ENCODE results near the gene ATL1.

DNA sequence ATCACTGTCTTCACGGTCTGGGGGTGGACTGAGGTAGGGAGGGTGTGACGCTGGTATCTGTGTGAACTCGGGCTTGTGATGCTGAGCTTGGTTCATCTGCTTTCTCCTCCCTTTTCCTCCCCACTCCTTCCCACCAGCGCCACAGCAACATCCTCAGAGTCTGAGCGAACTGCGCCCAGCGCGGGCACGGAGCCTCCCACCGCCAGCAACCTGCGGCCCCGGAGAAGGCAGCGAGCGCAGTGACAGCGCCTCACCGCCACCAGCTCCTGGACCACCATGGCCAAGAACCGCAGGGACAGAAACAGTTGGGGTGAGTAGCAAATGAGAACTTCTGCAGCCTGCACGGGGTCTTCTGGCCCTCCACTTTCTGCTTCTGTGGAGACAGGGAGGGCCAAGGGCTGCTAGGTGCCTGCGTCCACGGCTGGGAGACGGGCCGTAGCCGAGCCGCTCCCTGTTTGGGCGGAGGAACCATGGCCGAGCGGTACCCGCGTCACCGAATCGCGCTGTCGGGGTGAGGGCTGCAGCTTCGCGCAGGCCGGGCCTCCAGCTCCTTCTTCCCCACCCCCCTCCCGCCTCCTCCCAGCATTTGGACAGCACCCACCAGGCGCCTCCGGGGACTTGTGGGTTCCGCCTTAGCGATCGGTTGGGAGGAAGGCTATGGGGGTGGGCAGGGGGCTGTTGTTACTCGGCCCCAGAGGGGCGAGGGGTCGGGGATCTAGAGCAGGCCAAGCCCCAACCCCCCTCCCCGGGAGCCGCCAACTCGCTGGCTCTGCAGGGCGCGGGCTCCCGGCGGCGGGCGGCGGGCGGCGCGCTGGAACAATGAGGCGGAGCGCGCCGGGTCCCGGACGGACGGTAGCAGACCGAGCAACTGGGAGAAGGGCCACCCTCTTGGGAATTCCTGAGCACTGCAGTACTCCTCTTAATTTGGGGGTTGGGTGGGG is at the start of gene ATL1:
- TF ChIP-seq POLR2A (IDR thresholded peaks at IDR 0.05; ENCODE audit: low read length) (no peak), GATA1 (IDR thresholded peaks at IDR 0.05; ENCODE audit: low read depth, low read length) (no peak)
